HG02678 (cell line): ENCODE results near the gene MEGF9.

Experiments used
- ATAC-seq: cut with Tn5 transposase; IDR thresholded peaks from one replicate; pipeline ENCODE4 v1.9.1; 2021; ENCODE audit warnings: mild to moderate bottlenecking, moderate library complexity; ENCODE audit not compliant: unreplicated experiment

Gene MEGF9

GRCh38 chr9:120627073-120627472, 87.2 kb downstream of the MEGF9 start:
- ATAC-seq, result no peak

- no peak for ATAC-seq
These were observed 87.8 kb downstream of the MEGF9 start for GRCh38 chr9:120626512-120626911.

- no peak for ATAC-seq
These were observed 89.0 kb downstream of the MEGF9 start for GRCh38 chr9:120625222-120625621.

GRCh38 chr9:120622790-120623189, 91.5 kb downstream of the MEGF9 start:
- ATAC-seq, result no peak

GRCh38 chr9:120621941-120622340, 92.3 kb downstream of the MEGF9 start:
- ATAC-seq, result no peak

GRCh38 chr9:120619751-120620655, 94.3 kb downstream of the MEGF9 start:
- no peak for ATAC-seq

GRCh38 chr9:120616966-120617935, 97.0 kb downstream of the MEGF9 start:
- no peak for ATAC-seq

GRCh38 chr9:120612218-120612617, 102.1 kb downstream of the MEGF9 start:
- no peak for ATAC-seq

- ATAC-seq, result no peak
These were observed 102.6 kb downstream of the MEGF9 start for GRCh38 chr9:120611690-120612068.

GRCh38 chr9:120610975-120611689, 103.1 kb downstream of the MEGF9 start:
- no peak for ATAC-seq

- ATAC-seq, result no peak
These were observed 104.6 kb downstream of the MEGF9 start for GRCh38 chr9:120609636-120610035.

GRCh38 chr9:120608421-120608820, 105.8 kb downstream of the MEGF9 start:
- no peak for ATAC-seq

GRCh38 chr9:120603591-120603990, 110.7 kb downstream of the MEGF9 start:
- no peak for ATAC-seq

GRCh38 chr9:120603010-120603409, 111.3 kb downstream of the MEGF9 start:
- no peak for ATAC-seq

- no peak for ATAC-seq
These were observed 120.4 kb downstream of the MEGF9 start for GRCh38 chr9:120593955-120594277.

GRCh38 chr9:120593250-120593954, 120.9 kb downstream of the MEGF9 start:
- no peak for ATAC-seq

GRCh38 chr9:120592210-120592609, 122.1 kb downstream of the MEGF9 start:
- ATAC-seq, result no peak

- no peak for ATAC-seq
These were observed 126.9 kb downstream of the MEGF9 start for GRCh38 chr9:120587328-120587727.

- ATAC-seq, result peak; percentile 40
These were observed 130.3 kb downstream of the MEGF9 start for GRCh38 chr9:120583958-120584369.
